ENCODE measurements around the gene SYCP2L.

The SYCP2L gene

GRCh38 chr6:10886691-10887502, at the start of gene SYCP2L:
TSS of gene SYCP2L (plus strand) at chr6:10887052. CDS start at chr6:10887127, 75 bp downstream.
- TF ChIP-seq CTCF (IDR thresholded peaks at IDR 0.05; ENCODE audit: borderline replicate concordance, control extremely low read depth, extremely low read depth, insufficient read depth, missing control alignments): peak; percentile 22
- DNase-seq (ENCODE audit: low spot score): peak; percentile 41
- in situ Hi-C loops (cut with MboI; ENCODE audit: low sequenced_read_pairs, unreplicated experiment): no loop called here

GRCh38 chr6:10837622-10837994, 49.2 kb upstream of the SYCP2L start:
- TF ChIP-seq CTCF (IDR thresholded peaks at IDR 0.05; ENCODE audit: borderline replicate concordance, control extremely low read depth, extremely low read depth, insufficient read depth, missing control alignments): no peak
- DNase-seq (ENCODE audit: low spot score): peak; percentile 42
- in situ Hi-C loops (cut with MboI; ENCODE audit: low sequenced_read_pairs, unreplicated experiment): no loop called here

GRCh38 chr6:10837995-10838793, 48.7 kb upstream of the SYCP2L start, which contains the start of gene MAK:
TSS of gene MAK (minus strand) at chr6:10838539. CDS start at chr6:10830648, 7,891 bp downstream.
- in situ Hi-C loops (cut with MboI; ENCODE audit: low sequenced_read_pairs, unreplicated experiment): no loop called here
- DNase-seq (ENCODE audit: low spot score): peak; percentile 98
- no peak for TF ChIP-seq CTCF (IDR thresholded peaks at IDR 0.05; ENCODE audit: borderline replicate concordance, control extremely low read depth, extremely low read depth, insufficient read depth, missing control alignments)

GRCh38 chr6:10838794-10839333, 48.0 kb upstream of the SYCP2L start:
- no peak for TF ChIP-seq CTCF (IDR thresholded peaks at IDR 0.05; ENCODE audit: borderline replicate concordance, control extremely low read depth, extremely low read depth, insufficient read depth, missing control alignments)
- peak; percentile 72 for DNase-seq (ENCODE audit: low spot score)
- in situ Hi-C loops (cut with MboI; ENCODE audit: low sequenced_read_pairs, unreplicated experiment): no loop called here

GRCh38 chr6:10843554-10843953, 43.3 kb upstream of the SYCP2L start:
- TF ChIP-seq CTCF (IDR thresholded peaks at IDR 0.05; ENCODE audit: borderline replicate concordance, control extremely low read depth, extremely low read depth, insufficient read depth, missing control alignments): no peak
- in situ Hi-C loops (cut with MboI; ENCODE audit: low sequenced_read_pairs, unreplicated experiment): no loop called here
- no peak for DNase-seq (ENCODE audit: low spot score)

- no peak for DNase-seq (ENCODE audit: low spot score)
- in situ Hi-C loops (cut with MboI; ENCODE audit: low sequenced_read_pairs, unreplicated experiment): no loop called here
Measured at GRCh38 chr6:10847684-10848083, 39.2 kb upstream of the SYCP2L start.

More at GRCh38 chr6:10847684-10848083, 39.2 kb upstream of the SYCP2L start:
- peak; percentile 7 for TF ChIP-seq CTCF (IDR thresholded peaks at IDR 0.05; ENCODE audit: borderline replicate concordance, control extremely low read depth, extremely low read depth, insufficient read depth, missing control alignments)

Measured in GM13976 (cell line).